Measurements from ENCODE around the gene SYCP2.
A peak's percentile ranks its signal among the peaks of the same experiment; 100 is the strongest.

Gene SYCP2

GRCh38 chr20:59942245-59942644, 8.8 kb upstream of the SYCP2 start:
- no peak for DNase-seq (ENCODE audit: low read depth, low spot score)

- no peak for DNase-seq (ENCODE audit: low read depth, low spot score)
Measured at GRCh38 chr20:59940956-59941294, 7.5 kb upstream of the SYCP2 start.

GRCh38 chr20:59940129-59940955, 6.9 kb upstream of the SYCP2 start, which contains the start of the genes FAM217B and PPP1R3D:
TSS of gene FAM217B (plus strand) at chr20:59940389. CDS start at chr20:59943944, 3,555 bp downstream.
TSS of gene PPP1R3D (minus strand) at chr20:59940305. CDS start at chr20:59939931, 374 bp downstream.
- DNase-seq (ENCODE audit: low read depth, low spot score), result peak; percentile 97

- DNase-seq (ENCODE audit: low read depth, low spot score), result no peak
Measured at GRCh38 chr20:59939879-59940128, 6.4 kb upstream of the SYCP2 start.

GRCh38 chr20:59939052-59939878, 5.8 kb upstream of the SYCP2 start:
- peak; percentile 27 for DNase-seq (ENCODE audit: low read depth, low spot score)

GRCh38 chr20:59938696-59939051, 5.2 kb upstream of the SYCP2 start:
- DNase-seq (ENCODE audit: low read depth, low spot score), result no peak

- no peak for DNase-seq (ENCODE audit: low read depth, low spot score)
Measured at GRCh38 chr20:59938221-59938620, 4.8 kb upstream of the SYCP2 start.

GRCh38 chr20:59937150-59937549, 3.7 kb upstream of the SYCP2 start:
- DNase-seq (ENCODE audit: low read depth, low spot score), result no peak

GRCh38 chr20:59936409-59936808, 3.0 kb upstream of the SYCP2 start:
- DNase-seq (ENCODE audit: low read depth, low spot score), result no peak

- no peak for DNase-seq (ENCODE audit: low read depth, low spot score)
Measured at GRCh38 chr20:59935457-59936185, 2.2 kb upstream of the SYCP2 start.

GRCh38 chr20:59933849-59934585, 580 bp upstream of the SYCP2 start:
- DNase-seq (ENCODE audit: low read depth, low spot score), result peak; percentile 88

- no peak for DNase-seq (ENCODE audit: low read depth, low spot score)
Measured at GRCh38 chr20:59932616-59933295, 681 bp downstream of the SYCP2 start.

- DNase-seq (ENCODE audit: low read depth, low spot score), result no peak
Measured at GRCh38 chr20:59931511-59932312, 1.7 kb downstream of the SYCP2 start.

- DNase-seq (ENCODE audit: low read depth, low spot score), result no peak
Measured at GRCh38 chr20:59925899-59926298, 7.5 kb downstream of the SYCP2 start.

- DNase-seq (ENCODE audit: low read depth, low spot score), result no peak
Measured at GRCh38 chr20:59925359-59925758, 8.1 kb downstream of the SYCP2 start.

- no peak for DNase-seq (ENCODE audit: low read depth, low spot score)
Measured at GRCh38 chr20:59923514-59923913, 9.9 kb downstream of the SYCP2 start.

GRCh38 chr20:59920944-59921343, 12.5 kb downstream of the SYCP2 start:
- DNase-seq (ENCODE audit: low read depth, low spot score), result no peak

GRCh38 chr20:59912609-59913008, 20.8 kb downstream of the SYCP2 start:
- DNase-seq (ENCODE audit: low read depth, low spot score), result no peak

- no peak for DNase-seq (ENCODE audit: low read depth, low spot score)
Measured at GRCh38 chr20:59911041-59911440, 22.4 kb downstream of the SYCP2 start.

GRCh38 chr20:59908855-59909254, 24.6 kb downstream of the SYCP2 start:
- DNase-seq (ENCODE audit: low read depth, low spot score), result no peak
